ENCODE results near the gene ETS1. TPM values are rescaled to one million over a fixed set of nuclear protein-coding genes. Genes with fewer than 3 reads are reported as not detected.

Gene ETS1
- total RNA-seq, 1 donor from 2014 or later, result 55.9 TPM

DNA sequence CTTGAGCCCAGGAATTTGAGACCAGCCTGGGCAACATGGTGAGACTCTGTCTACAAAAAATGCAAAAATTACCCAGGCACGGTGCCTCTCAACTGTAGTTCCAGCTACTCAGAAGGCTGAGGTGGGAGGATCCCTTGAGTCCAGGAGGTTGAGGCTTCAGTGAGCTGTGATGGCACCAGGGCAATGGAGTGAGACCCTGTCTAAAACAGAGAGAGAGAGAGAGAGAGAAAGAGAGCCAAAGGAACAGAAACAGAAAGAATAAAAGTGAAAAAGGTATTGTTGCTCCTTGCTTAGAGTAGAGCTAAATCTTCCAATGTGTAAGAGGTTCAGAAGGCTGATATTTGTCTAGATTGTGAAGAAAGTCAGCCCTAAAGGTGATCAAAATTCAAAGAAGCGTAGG, 8.9 kb upstream of the ETS1 start:
- DNase-seq (ENCODE audit: low read depth, low spot score), result no peak
- H3K4me3 Mint-ChIP-seq, result no peak overlapping the region
- TF ChIP-seq, protein P1, sequence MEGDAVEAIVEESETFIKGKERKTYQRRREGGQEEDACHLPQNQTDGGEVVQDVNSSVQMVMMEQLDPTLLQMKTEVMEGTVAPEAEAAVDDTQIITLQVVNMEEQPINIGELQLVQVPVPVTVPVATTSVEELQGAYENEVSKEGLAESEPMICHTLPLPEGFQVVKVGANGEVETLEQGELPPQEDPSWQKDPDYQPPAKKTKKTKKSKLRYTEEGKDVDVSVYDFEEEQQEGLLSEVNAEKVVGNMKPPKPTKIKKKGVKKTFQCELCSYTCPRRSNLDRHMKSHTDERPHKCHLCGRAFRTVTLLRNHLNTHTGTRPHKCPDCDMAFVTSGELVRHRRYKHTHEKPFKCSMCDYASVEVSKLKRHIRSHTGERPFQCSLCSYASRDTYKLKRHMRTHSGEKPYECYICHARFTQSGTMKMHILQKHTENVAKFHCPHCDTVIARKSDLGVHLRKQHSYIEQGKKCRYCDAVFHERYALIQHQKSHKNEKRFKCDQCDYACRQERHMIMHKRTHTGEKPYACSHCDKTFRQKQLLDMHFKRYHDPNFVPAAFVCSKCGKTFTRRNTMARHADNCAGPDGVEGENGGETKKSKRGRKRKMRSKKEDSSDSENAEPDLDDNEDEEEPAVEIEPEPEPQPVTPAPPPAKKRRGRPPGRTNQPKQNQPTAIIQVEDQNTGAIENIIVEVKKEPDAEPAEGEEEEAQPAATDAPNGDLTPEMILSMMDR (conservative IDR thresholded peaks at IDR 0.05), result no peak
- H3K36me3 Mint-ChIP-seq (ENCODE audit: low read depth), result no peaks in the 10 kb centered on the region
- peaks cover 46% of the 10 kb centered on the region for H3K27me3 Mint-ChIP-seq (ENCODE audit: low read depth)
- no peaks in the 10 kb centered on the region for H3K9me3 Mint-ChIP-seq
- H3K4me1 Mint-ChIP-seq, result no peaks in the 10 kb centered on the region
- H3K27ac Mint-ChIP-seq (ENCODE audit: unreplicated experiment), result no peak overlapping the region

DNA sequence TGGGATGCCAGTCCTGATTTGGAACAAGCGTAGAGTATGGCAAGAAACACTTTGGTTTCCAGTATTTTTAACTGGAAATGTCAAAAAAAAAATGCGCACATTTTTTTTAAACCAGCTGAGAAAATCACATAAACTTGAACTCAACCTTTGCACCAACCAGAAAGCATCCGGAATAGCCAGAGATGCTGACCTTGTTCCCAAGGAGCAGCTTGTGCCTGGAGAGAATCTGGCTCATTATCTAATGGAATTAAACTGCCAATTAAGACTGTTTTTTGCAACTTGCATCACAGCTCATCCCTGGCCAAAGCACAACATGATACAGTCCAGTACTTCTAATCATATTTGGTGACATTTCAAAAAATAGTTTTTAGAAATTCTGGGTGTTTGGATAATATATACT, 8.4 kb upstream of the ETS1 start:
- Mint-ChIP-seq H3K36me3 (ENCODE audit: low read depth) (no peaks in the 10 kb centered on the region), H3K4me3 (no peak overlapping the region), H3K4me1 (no peaks in the 10 kb centered on the region), H3K27me3 (ENCODE audit: low read depth) (peaks cover 51% of the 10 kb centered on the region), H3K27ac (ENCODE audit: unreplicated experiment) (no peak overlapping the region), H3K9me3 (no peaks in the 10 kb centered on the region)
- TF ChIP-seq, protein P1 (conservative IDR thresholded peaks at IDR 0.05), result no peak
- no peak for DNase-seq (ENCODE audit: low read depth, low spot score)

DNA sequence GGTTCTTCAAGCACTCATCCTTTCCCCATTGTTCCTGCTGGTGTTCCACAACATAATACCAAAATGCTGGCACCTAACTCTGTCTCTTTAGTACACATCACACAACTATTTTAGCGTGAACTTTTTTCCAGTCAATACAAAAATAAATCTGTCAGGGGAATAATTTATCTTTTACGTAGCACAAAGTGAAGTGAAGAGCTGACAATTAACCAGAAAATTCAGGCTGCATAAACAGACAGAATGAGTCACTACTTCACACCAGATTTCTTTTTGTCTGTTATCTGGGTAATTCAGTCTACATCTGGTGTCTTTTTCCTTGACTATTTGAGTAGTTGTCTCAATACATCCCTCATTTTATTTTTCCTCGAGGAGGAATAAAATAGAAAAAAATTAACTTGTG, 7.9 kb upstream of the ETS1 start:
- TF ChIP-seq, protein P1 (conservative IDR thresholded peaks at IDR 0.05), result no peak
- Mint-ChIP-seq H3K36me3 (ENCODE audit: low read depth) (no peaks in the 10 kb centered on the region), H3K9me3 (peaks cover under 1% of the 10 kb centered on the region), H3K27me3 (ENCODE audit: low read depth) (peaks cover 56% of the 10 kb centered on the region), H3K4me1 (no peaks in the 10 kb centered on the region), H3K27ac (ENCODE audit: unreplicated experiment) (no peak overlapping the region), H3K4me3 (no peak overlapping the region)
- DNase-seq (ENCODE audit: low read depth, low spot score), result no peak

DNA sequence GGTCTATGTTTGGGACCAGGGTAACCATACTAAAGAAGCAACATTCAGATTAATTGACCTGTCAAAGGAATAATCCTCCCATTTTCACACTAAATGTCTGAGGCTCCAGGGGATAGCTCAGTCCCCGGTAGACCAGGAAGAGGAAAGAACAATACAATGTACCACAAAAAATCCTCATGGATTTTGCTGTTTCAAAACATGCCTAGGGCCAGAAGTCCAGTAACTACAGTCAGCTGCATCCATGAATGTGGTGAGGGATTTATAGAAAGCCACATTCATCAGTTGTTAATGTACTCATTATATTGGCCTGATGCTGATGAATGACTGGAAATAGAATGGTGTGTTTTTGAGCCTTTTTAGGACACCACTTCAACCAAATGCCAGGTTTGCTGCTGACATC, 6.9 kb upstream of the ETS1 start:
- Mint-ChIP-seq H3K36me3 (ENCODE audit: low read depth) (no peaks in the 10 kb centered on the region), H3K27me3 (ENCODE audit: low read depth) (peaks cover 65% of the 10 kb centered on the region), H3K4me3 (no peak overlapping the region), H3K27ac (ENCODE audit: unreplicated experiment) (no peak overlapping the region), H3K4me1 (no peaks in the 10 kb centered on the region), H3K9me3 (peaks cover 3% of the 10 kb centered on the region)
- DNase-seq (ENCODE audit: low read depth, low spot score), result no peak
- TF ChIP-seq, protein P1 (conservative IDR thresholded peaks at IDR 0.05), result no peak

DNA sequence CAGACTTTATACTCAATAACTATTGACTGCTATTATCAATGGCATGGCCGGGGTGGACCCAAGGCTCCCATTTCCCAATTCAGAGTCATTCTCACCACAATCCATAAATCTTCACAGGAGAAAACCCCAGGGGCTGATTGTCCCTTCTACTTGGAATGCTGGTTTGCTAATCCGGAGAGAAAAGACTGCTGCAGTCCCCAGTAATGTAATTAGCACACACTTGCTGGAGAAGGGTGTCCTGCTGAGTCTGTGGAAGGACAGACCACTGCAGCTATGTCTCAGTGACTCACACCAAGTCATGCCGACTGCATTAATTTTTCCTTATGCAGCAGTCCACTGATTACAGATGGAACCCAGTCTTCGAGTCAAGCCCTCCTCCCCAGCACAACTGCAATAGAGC, 5.9 kb upstream of the ETS1 start:
- Mint-ChIP-seq H3K9me3 (peaks cover 3% of the 10 kb centered on the region), H3K36me3 (ENCODE audit: low read depth) (no peaks in the 10 kb centered on the region), H3K27me3 (ENCODE audit: low read depth) (peaks cover 74% of the 10 kb centered on the region), H3K4me1 (no peaks in the 10 kb centered on the region), H3K27ac (ENCODE audit: unreplicated experiment) (no peak overlapping the region), H3K4me3 (no peak overlapping the region)
- TF ChIP-seq, protein P1 (conservative IDR thresholded peaks at IDR 0.05), result no peak
- no peak for DNase-seq (ENCODE audit: low read depth, low spot score)

DNA sequence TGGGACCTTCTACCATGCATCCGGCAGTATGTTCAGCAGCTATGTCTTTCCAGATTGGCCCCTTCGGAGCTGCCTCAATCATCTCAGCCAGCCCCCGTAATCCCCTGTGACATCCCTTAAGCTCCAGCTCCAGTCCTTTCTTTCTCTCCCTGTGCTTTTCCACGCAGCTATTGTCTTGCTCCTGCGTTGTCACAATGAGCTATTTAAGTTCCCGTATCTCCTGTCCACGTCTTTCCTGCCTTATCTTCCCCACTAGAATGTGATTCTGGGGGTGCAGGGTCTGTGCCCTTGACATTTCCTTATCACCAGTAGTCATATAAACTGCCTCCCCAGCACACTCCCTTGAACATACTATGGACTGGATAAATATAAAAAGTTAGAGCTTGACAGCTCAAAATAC, 5.1 kb upstream of the ETS1 start:
- H3K27me3 Mint-ChIP-seq (ENCODE audit: low read depth), result peaks cover 81% of the 10 kb centered on the region
- H3K9me3 Mint-ChIP-seq, result peaks cover 3% of the 10 kb centered on the region
- H3K4me3 Mint-ChIP-seq, result no peak overlapping the region
- TF ChIP-seq, protein P1 (conservative IDR thresholded peaks at IDR 0.05), result no peak
- H3K4me1 Mint-ChIP-seq, result peaks cover 2% of the 10 kb centered on the region
- H3K27ac Mint-ChIP-seq (ENCODE audit: unreplicated experiment), result no peak overlapping the region
- H3K36me3 Mint-ChIP-seq (ENCODE audit: low read depth), result no peaks in the 10 kb centered on the region
- no peak for DNase-seq (ENCODE audit: low read depth, low spot score)
